Effector CD4-positive, alpha-beta T cell (primary cell): ENCODE data around the gene HTR1D.

ENCODE experiments used
- DNase-seq: peaks from one replicate; pipeline ENCODE4 v3.0.0-alpha.2; 2020

HTR1D gene

GRCh38 chr1:23178950-23179349, 38.4 kb downstream of the HTR1D start:
- DNase-seq: no peak

- no peak for DNase-seq
Observed at GRCh38 chr1:23178414-23178813, 38.9 kb downstream of the HTR1D start.

- peak; percentile 42 for DNase-seq
Observed at GRCh38 chr1:23177438-23178380, 39.6 kb downstream of the HTR1D start.

GRCh38 chr1:23177031-23177430, 40.3 kb downstream of the HTR1D start:
- no peak for DNase-seq

GRCh38 chr1:23174426-23175110, 42.7 kb downstream of the HTR1D start:
- no peak for DNase-seq

- no peak for DNase-seq
Observed at GRCh38 chr1:23171181-23171755, 46.0 kb downstream of the HTR1D start.

GRCh38 chr1:23169727-23170335, 47.5 kb downstream of the HTR1D start:
- DNase-seq: no peak

GRCh38 chr1:23169195-23169575, 48.1 kb downstream of the HTR1D start:
- no peak for DNase-seq

- DNase-seq: peak; percentile 88
Observed at GRCh38 chr1:23168445-23169194, 48.7 kb downstream of the HTR1D start, which contains the start of gene LUZP1. Gene LUZP1, minus strand, starts transcription at chr1:23168856.

- DNase-seq: peak; percentile 25
Observed at GRCh38 chr1:23168079-23168444, 49.2 kb downstream of the HTR1D start.

- DNase-seq: peak; percentile 15
Observed at GRCh38 chr1:23167353-23168078, 49.8 kb downstream of the HTR1D start.

- DNase-seq: no peak
Observed at GRCh38 chr1:23166854-23167253, 50.4 kb downstream of the HTR1D start.

- DNase-seq: no peak
Observed at GRCh38 chr1:23163395-23163794, 53.9 kb downstream of the HTR1D start.

GRCh38 chr1:23159963-23160877, 57.1 kb downstream of the HTR1D start:
- DNase-seq: no peak

- no peak for DNase-seq
Observed at GRCh38 chr1:23156940-23157339, 60.4 kb downstream of the HTR1D start.

- DNase-seq: no peak
Observed at GRCh38 chr1:23152966-23153684, 64.2 kb downstream of the HTR1D start.

- no peak for DNase-seq
Observed at GRCh38 chr1:23150742-23151141, 66.6 kb downstream of the HTR1D start.

GRCh38 chr1:23150125-23150524, 67.2 kb downstream of the HTR1D start:
- no peak for DNase-seq

- DNase-seq: no peak
Observed at GRCh38 chr1:23149114-23149513, 68.2 kb downstream of the HTR1D start.

- no peak for DNase-seq
Observed at GRCh38 chr1:23148084-23148483, 69.2 kb downstream of the HTR1D start.
